GM19455 (cell line): ENCODE results near the gene FBXL4.

Experiments
- ATAC-seq: cut with Tn5 transposase; IDR thresholded peaks from one replicate; pipeline ENCODE4 v1.9.1; 2021; ENCODE audit not compliant: unreplicated experiment

The FBXL4 gene

DNA sequence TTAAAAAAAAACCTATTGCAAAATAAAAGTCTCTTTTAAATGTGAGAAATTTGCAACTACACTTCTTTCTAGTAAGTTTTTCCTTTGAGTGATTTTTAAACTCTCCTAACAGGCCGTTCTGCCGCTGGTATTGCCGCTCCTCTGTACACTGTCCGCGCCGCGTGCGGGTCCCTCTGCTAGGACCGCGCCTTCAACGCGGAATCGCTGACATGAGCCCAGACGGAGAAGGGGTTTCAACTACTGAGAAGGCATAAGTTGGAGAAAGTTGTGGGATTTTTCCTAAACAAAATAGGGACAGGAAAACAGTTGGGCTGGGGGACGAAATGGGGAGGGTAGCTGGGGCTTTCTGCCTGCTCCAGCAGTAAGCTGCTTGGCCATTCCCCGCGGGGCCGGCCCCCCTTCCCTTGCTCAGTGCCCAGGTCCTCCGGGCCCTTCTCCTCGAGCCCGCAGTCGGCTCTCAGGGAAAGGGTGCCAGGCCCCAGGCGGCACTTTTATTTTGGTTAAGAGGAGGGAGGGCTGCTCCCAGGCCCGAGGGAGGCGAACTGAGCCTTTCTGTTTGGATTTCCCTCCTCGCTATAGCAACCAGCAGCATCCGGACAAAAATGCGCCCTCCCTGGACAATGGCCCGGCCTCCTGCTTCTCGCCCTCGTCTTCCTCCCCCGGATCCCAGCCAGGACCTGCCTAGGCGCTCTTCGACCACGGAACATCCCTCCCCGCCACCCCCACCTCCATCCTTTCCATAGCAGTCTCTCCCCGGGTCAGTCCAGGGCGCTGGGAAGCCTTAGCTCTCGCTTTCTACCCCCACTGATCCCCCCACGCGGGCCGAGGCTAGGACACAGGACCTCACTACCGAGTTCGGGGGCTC lies 120.2 kb downstream of the FBXL4 start:
- ATAC-seq: no peak

DNA sequence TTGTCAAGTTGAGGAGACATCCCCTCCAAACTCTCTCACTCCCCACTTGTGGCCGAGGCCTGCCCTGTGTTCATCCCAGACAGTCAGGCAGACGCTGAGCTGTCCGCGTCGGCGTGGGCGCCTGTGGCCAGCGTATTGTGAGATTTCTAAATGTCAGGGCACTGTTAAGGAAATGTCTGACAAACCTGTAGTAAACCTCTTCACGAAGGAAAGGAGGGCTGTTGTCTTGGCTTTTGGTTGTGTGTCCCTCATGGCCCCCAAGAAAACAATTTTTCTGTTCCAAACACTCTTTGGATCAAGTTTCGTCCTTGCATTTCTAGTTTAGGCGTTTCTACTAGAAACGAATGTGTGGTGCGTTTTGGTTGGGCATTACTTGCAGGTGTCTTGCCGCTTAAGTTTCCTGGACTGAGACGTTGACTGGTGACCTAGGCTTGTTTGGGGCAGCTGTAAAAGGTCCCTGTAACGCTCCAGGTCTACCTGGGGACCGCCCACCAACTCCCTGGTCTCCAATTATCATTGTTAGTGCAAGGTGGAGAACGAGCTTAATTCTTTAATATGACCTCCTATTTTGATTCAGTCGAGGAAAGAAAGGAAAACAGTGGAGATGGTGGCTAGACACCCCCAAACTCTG lies 122.0 kb downstream of the FBXL4 start:
- ATAC-seq: no peak

DNA sequence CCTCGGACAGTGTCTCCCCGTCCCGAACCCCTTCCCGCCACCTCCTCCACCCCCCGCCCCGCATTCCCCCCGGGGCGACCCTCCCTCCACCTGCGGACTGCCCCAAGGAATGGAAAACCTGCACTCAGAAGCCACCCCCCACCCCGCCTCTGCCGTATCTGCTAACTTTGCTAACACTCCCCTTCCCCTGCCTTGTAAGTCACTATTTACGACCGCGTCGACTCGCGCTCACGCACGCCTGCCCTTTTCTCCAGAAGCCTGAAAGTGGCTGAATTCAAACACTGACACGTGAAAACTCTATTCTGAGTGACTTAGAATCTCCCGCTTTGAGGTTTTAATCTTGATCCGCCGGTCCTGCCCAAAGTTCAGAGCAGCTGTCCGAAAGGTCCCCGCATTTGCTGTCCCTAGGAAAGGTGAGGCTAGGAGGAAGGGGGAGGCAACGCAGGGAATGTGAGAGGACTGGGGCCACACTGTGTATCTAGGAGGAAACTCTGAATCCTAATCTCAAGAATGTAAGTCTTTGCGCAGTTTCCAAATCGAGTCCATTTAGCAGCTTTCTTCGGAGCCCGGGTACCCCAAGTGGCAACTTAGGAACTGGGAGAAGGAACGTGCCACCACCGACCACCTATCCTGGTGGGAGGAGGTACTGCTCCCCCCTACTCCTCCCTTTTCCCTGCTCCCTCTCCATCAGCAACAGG lies 122.7 kb downstream of the FBXL4 start:
- no peak for ATAC-seq

DNA sequence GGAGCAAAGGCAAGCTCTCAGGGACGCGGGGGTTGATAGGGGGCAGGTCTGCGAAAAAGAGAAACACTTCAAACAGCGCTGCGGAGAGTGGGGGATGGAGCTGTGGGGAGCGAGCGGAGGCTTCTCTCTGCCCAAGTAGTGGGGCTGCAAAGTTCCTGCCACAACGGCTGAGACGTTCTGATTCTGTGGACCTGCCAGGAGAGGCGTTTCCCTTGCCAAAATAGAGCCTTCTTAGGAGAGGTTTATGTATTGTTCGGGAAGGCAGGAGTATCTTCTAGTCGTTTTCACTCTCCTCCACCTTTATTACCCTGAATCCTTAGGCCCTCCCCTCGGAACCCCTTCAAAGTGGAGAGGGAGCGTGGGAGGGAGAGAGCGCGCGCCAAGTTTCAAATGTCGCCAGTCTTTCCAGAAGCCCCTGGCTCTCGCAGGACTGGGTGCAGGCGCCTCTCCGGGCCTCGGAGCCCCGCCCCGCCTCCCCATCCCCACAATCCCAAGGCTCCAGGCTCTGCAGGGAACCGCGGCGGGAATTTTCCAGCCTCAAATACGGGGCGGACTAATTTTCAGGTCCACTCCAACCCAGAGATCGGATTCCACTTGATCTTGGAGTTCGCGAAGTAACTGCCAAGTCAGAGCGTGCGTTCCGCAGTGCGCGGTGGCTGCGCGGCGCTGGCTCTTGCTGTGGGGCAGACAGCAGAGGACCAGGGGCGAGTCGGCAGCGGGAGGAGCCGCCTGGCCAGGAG lies 123.4 kb downstream of the FBXL4 start:
- no peak for ATAC-seq

DNA sequence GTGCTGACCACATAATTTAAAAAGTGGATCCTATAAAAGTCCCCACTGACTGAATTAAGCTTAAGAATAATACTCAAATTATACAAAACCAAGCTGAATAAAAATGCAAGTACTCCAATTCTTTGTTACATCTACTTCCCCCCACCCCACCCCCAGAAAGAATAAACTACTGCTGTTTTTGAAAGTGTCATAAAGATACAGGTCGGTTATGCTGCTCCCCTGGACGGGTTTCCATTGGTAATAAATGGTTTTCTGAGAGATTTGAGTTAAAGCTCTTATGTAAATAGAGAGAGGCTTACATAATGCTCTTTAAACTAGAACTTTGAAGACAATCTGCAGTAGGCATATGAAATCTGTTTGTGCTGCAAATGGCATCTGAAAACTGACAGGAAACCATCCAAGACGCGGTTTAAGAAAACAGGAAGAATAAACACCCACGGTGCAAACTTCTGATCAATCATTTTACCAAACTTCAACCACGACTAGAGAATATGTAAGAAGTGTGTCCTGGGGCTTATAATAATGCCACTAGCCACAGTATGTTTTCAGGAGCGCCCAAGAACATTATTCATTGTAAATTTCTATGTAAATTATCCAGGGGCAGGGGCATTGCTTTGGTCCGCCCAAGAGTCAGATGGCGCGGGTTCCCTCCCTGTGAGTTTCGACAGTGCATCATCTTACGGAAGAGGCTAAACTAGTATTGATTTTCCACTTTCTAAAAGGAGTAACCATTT lies 124.2 kb downstream of the FBXL4 start:
- ATAC-seq: no peak

DNA sequence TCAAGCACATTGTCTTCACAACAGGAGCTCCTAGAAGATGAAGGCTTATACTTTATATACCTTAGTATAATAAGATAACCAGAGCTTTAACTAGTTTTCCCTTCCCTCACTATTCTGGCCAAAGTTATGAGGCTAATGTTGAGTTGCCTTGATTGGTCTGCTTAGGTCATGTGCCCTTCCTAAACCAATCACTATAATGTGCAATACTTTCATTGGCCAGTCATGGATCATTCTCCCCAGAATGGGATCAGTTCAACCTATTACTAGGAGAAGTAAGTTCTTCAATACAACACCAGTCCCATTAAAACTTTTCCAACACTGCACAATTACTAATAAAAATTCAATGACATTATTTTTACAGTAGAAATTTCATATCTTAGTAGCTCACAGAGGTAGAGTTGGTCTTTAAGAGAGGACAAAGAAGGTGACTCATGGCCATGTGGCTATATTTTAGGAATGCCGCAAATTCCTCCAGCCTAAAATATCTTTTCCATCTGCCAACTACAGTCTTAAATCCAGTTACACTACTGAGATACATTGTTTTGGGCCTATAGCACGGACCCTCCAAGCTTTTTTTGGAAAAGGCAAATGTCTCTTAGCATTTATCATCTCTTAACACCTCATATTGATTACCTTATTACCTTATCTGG lies 125.9 kb downstream of the FBXL4 start:
- no peak for ATAC-seq
